ENCODE data around the gene SPIN1.

The SPIN1 gene

GRCh38 chr9:88390371-88390990 is 2.2 kb downstream of the SPIN1 start:
- DNase-seq = no peak

DNA sequence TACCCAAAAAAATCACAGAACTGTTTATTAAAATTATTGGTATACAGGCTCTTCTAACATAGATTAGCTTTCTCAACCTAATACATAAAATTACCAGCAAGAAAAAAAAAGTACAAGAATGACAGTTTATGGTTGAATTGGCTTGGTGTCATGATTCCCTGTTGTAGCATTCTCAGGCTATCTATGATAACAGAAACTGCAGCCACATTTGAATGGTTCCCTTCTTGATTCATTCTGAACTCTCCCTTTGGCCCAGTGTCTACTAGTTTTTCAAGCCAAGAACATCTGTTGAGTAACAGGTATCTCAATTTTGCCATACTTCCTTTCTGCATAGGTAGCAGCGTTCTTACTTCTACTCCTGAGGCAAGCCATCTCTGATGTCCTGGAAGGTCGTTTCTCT is 3.0 kb downstream of the SPIN1 start:
- DNase-seq = no peak

- no peak for DNase-seq
Observed at GRCh38 chr9:88391921-88392320, 3.7 kb downstream of the SPIN1 start.

- DNase-seq = no peak
Observed at GRCh38 chr9:88392549-88392948, 4.3 kb downstream of the SPIN1 start.

GRCh38 chr9:88396836-88397577 is 8.8 kb downstream of the SPIN1 start:
- DNase-seq = no peak

DNA sequence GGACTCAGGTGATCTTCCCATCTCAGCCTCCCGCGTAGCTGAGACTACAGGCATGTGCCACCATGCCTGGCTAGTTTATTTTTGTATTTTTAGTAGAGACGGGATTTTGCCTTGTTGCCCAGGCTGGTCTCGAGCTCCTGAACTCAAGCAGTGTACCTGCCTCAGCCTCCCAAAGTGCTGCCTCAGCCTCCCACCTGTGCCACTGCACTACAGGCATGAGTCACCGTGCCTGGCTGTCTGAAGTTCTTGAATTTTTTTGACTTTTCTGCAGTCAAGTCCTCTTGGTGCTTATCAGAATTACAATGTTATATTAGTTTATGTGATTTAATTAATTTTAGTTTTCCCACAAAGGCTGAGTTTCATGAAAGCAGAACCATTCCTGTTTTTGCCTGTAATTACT is 9.8 kb downstream of the SPIN1 start:
- DNase-seq = no peak

DNA sequence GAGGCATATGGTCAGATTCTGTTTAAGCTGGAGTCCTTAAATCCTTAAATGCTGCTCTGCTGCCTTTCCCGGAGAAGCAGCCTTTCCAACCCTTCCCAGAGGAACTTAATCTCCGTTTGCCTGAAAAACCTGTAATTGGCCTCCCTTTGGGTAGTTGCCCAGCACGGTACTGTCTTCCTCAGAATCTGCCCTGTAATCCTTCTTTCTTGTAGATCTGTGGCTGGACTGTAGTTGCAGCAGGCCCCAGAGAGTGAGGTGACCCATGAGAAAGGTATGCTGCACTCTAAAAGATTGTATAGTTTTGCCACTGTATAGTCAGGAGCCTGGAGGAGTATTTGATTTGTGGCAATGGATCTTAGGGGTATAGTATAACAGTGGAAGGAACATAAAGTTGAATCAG is 11.7 kb downstream of the SPIN1 start:
- DNase-seq = no peak

- DNase-seq = no peak
Observed at GRCh38 chr9:88403340-88403739, 15.1 kb downstream of the SPIN1 start.

DNA sequence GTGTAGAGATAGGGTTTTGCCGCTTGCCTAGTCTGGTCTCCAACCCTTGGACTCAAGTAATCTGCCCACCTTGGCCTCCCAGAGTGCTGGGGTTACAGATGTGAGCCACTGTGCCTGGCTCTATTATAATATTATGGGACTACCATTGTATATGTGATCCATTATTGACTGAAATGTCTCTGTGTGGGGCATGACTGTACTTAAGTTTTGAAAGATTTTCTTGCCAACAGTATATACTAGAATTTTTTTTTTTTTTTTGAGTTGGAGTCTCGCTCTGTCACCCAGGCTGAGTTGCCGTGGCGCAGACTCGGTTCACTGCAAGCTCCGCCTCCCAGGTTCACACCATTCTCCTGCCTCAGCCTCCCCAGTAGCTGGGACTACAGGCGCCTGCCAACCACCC is 17.8 kb downstream of the SPIN1 start:
- no peak for DNase-seq

DNA sequence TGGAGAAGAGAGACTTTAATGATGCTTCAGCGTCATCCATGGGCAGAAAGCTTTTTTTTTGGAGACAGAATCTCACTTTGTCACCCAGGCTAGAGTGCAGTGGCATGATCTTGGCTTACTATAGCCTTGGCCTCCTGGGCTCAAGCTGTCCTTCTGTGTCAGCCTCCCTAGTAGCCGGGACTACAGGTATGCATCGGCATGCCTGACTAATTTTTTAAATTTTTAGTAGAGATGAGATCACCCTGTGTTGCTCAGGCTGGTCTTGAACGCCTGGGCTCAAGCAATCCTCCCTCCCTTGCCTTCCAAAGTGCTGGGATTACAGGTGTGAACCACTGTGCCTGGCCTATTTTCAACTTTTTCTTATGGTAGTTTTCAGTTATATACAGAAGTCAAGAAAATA is 23.2 kb downstream of the SPIN1 start:
- DNase-seq = no peak

- DNase-seq = no peak
Observed at GRCh38 chr9:88414298-88414697, 26.1 kb downstream of the SPIN1 start.

DNA sequence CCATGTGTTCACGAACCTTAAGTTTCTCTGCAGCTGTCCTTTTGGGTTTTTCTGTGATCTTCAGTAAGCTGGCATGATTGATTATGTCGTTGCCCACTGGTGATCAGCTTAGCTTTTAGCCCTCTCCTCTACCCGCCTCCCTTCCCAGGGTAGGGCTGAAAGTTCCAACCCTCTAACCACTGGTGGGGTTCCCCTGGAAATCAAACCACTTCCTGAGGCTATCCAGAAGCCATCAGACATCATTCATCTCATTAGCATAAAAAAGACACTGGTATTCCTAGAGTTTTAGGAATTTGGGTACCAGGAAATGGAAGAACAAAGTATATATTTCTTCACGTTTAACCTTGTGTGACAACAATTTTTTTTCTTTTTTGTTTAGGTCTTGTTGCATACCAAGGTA is 29.8 kb downstream of the SPIN1 start:
- DNase-seq = peak; percentile 12

DNA sequence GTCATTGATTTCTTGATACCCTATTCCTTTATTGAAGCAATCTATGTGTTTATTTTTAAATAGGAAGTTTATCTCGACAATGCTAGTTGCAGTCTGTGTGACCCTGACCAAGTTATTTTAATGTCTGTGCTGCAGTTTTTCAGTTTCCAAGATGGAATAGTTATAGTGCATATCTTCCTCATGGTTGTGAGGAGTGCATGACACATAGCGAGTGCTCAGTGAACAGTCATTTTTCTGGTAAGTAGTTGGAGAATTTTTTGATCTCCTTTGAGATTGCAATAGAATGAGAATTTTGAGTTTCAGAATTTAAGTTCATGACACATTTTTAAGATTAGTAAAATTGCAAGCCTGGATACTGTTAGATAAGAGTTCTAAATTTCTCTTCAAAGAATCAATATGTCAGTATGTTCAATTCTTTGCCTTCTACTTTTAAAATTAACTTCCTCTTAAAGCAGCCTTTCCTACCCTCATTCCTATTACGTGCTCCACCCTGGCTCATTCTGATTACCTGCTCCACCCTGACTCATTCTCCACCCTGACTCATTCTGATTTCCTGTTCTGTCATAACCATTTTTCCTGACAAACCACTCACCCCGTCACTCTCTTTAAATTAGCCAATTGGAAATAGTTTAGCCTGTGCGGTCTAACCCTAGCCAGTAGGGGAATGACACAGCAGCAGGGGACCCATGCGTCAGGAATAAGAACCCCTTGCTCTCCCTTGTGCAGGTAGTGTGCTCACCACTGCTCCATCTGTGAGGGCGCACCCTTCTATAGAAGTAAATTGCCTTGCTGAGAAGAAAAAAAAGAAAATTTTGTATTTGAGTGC is 30.7 kb downstream of the SPIN1 start:
- peak; percentile 88 for DNase-seq

DNA sequence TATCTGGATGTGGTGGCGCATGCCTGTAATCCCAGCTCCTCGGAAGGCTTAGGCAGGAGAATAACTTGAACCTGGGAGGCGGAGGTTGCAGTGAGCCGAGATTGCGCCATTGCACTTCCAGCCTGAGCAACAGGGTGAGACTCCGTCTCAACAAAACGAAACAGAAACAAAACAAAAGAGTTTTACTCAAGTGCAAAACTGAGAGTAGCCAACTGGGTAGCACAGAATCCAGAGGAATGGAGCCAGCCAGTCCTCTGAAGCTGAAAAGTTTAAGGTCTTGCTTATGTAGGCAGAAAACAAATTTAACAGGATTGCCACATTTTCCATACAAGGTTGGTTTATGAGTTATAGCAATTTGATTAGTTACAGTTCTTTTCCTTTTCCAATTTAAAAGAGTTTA is 32.0 kb downstream of the SPIN1 start:
- no peak for DNase-seq

- DNase-seq = no peak
Observed at GRCh38 chr9:88421348-88421747, 33.1 kb downstream of the SPIN1 start.

- DNase-seq = no peak
Observed at GRCh38 chr9:88425538-88425950, 37.3 kb downstream of the SPIN1 start.

GRCh38 chr9:88426651-88427050 is 38.4 kb downstream of the SPIN1 start:
- no peak for DNase-seq

- no peak for DNase-seq
Observed at GRCh38 chr9:88429595-88430430, 41.6 kb downstream of the SPIN1 start.

GRCh38 chr9:88433583-88434255 is 45.5 kb downstream of the SPIN1 start:
- peak; percentile 54 for DNase-seq

DNA sequence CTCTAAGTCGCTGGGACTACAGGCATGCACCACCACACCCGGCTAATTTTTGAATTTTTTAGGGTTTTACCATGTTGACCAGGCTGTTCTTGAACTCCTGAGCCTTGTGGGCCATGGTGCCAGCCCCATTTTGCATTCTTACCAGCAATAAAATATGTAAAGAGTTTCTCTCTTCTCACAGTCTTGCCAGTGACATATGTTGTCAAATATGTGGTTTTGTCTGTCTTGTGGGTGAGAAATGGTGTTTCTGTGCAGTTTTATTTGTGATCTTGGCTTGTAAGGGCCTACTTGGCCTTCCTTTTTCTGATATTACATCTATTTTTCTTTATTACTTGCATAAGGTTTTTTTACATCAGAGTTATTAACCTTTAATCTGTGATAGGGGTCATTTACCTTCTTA is 47.1 kb downstream of the SPIN1 start:
- DNase-seq = no peak

GRCh38 chr9:88436379-88436778 is 48.1 kb downstream of the SPIN1 start:
- no peak for DNase-seq
